ENCODE results near the gene CNGA2. TPM values are rescaled to one million over a fixed set of nuclear protein-coding genes. Genes with fewer than 3 reads are reported as not detected.
A peak's percentile ranks its signal among the peaks of the same experiment; 100 is the strongest.
"Not testable (repeated sequence)": the region's sequence is repeated elsewhere in the genome, so short reads cannot be mapped to it uniquely, and the experiment has no call there.

Gene CNGA2
- total RNA-seq (not detected), polyA plus RNA-seq (not detected)
- long read RNA-seq, donor 1, result 0 reads
- long read RNA-seq, donor 2, result 0 reads

- intact Hi-C loops (cut with DNase I), result no loop called here
- no peak for ATAC-seq (ENCODE audit: low FRiP score)
- no peak within 1 kb of the TSS for H3K27ac ChIP-seq (ENCODE audit: low read depth in 1 of 2, low read length in 2 of 2)
- no peaks in the 10 kb centered on the region for H3K27me3 ChIP-seq (ENCODE audit: control insufficient read depth in 1 of 2, insufficient read depth in 2 of 2, low read length in 1 of 2)
- H3K36me3 ChIP-seq (ENCODE audit: control insufficient read depth in 1 of 2, insufficient read depth in 2 of 2, low read length in 1 of 2), result no peaks in the 10 kb centered on the region
- no peak for DNase-seq
- H3K4me1 ChIP-seq (ENCODE audit: control insufficient read depth in 1 of 2, insufficient read depth in 2 of 2, low read length in 2 of 2), result no peaks in the 10 kb centered on the region
- no peak within 1 kb of the TSS for H3K4me3 ChIP-seq (ENCODE audit: low read length in 2 of 2)
- H3K9me3 ChIP-seq (ENCODE audit: control insufficient read depth, low read length), result no peaks in the 10 kb centered on the region
- 55 to 80% methylated on average over 4 of the region's 4 CpGs for WGBS, 2 donors
These were observed at the start of gene CNGA2 for GRCh38 chrX:151734446-151734845. Gene CNGA2 (plus strand): TSS chrX:151734746. CDS start chrX:151738484, 3,738 bp downstream.

DNA sequence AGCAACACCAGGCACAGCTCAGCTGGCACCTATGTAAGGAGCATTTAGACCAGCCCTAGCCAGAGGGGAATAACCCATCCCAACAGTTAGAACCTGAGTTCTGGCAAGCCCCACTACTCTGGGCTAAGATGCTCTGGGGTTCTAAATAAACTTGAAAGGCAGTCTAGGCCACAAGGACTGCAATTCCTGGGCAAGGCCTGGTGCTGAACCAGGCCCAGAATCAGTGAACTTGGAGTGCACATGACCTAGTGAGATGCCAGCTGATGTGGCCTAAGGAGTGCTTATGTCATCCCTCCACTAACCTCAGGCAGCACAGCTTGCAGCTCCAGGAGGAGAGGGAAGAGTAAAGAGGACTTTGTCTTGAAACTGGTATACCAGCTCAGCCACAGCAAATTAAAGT, 46.9 kb upstream of the CNGA2 start:
- intact Hi-C loops (cut with DNase I), result no loop called here
- no peaks in the 10 kb centered on the region for H3K4me1 ChIP-seq (ENCODE audit: control insufficient read depth in 1 of 2, insufficient read depth in 2 of 2, low read length in 2 of 2)
- no peaks in the 10 kb centered on the region for H3K27me3 ChIP-seq (ENCODE audit: control insufficient read depth in 1 of 2, insufficient read depth in 2 of 2, low read length in 1 of 2)
- ATAC-seq (ENCODE audit: low FRiP score) (no peak), DNase-seq (no peak)
- no peak overlapping the region for H3K4me3 ChIP-seq (ENCODE audit: low read length in 2 of 2)
- H3K9me3 ChIP-seq (ENCODE audit: control insufficient read depth, low read length), result no peaks in the 10 kb centered on the region
- H3K36me3 ChIP-seq (ENCODE audit: control insufficient read depth in 1 of 2, insufficient read depth in 2 of 2, low read length in 1 of 2), result no peaks in the 10 kb centered on the region
- H3K27ac ChIP-seq (ENCODE audit: low read depth in 1 of 2, low read length in 2 of 2), result no peak overlapping the region

DNA sequence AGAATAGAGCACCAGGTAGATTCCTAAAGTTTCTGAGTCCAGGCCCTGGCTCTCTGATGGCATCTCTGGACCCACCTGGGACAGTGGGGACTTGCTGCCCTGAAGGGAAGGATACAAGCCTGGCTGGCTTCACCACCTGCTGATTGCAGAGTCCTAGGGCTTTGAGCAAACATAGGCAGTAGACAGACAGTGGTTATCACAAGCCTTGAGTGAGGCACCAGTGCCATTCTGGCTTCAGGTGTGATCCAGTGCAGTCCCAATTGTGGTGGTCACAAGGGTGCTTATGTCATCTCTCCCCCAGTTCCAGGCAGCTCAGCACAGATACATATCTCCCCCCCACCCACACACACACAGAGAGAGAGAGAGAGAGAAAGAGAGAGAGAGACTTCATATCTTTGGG, 45.9 kb upstream of the CNGA2 start:
- H3K9me3 ChIP-seq (ENCODE audit: control insufficient read depth, low read length), result peaks cover 1% of the 10 kb centered on the region
- no peak for ATAC-seq (ENCODE audit: low FRiP score)
- intact Hi-C loops (cut with DNase I), result no loop called here

DNA sequence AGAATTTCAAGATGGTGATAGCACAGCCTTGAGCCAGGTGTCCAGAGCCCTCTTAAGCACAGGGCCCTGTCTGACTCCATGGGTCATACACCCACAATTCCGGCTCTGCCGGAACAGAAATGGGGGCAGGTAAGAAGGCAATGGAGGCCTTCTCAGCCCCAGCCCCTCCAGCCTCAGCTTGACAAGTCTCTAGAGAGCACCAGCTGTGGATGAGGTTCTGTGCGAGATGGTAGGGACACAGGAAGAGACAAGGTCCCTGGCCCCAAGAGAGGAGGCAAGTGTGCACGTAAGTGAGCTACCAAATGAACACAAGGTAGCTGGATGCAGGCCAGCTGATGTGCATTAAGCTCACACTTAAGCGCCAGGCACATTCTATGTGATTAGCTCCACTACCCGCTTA, 41.7 kb upstream of the CNGA2 start:
- Histone ChIP-seq H3K36me3 (ENCODE audit: control insufficient read depth in 1 of 2, insufficient read depth in 2 of 2, low read length in 1 of 2) (no peaks in the 10 kb centered on the region), H3K4me3 (ENCODE audit: low read length in 2 of 2) (no peak overlapping the region), H3K4me1 (ENCODE audit: control insufficient read depth in 1 of 2, insufficient read depth in 2 of 2, low read length in 2 of 2) (no peaks in the 10 kb centered on the region), H3K27me3 (ENCODE audit: control insufficient read depth in 1 of 2, insufficient read depth in 2 of 2, low read length in 1 of 2) (no peaks in the 10 kb centered on the region), H3K27ac (ENCODE audit: low read depth in 1 of 2, low read length in 2 of 2) (no peak overlapping the region), H3K9me3 (ENCODE audit: control insufficient read depth, low read length) (peaks cover 1% of the 10 kb centered on the region)
- ATAC-seq (ENCODE audit: low FRiP score) (no peak), DNase-seq (no peak)
- intact Hi-C loops (cut with DNase I), result no loop called here
- WGBS, 2 donors, result 93 to 97% methylated on average over 6 of the region's 6 CpGs

More for the DNA sequence above, 45.9 kb upstream of the CNGA2 start:
- Histone ChIP-seq H3K27me3 (ENCODE audit: control insufficient read depth in 1 of 2, insufficient read depth in 2 of 2, low read length in 1 of 2) (no peaks in the 10 kb centered on the region), H3K4me1 (ENCODE audit: control insufficient read depth in 1 of 2, insufficient read depth in 2 of 2, low read length in 2 of 2) (no peaks in the 10 kb centered on the region), H3K27ac (ENCODE audit: low read depth in 1 of 2, low read length in 2 of 2) (no peak overlapping the region), H3K4me3 (ENCODE audit: low read length in 2 of 2) (no peak overlapping the region), H3K36me3 (ENCODE audit: control insufficient read depth in 1 of 2, insufficient read depth in 2 of 2, low read length in 1 of 2) (no peaks in the 10 kb centered on the region)
- no peak for DNase-seq

DNA sequence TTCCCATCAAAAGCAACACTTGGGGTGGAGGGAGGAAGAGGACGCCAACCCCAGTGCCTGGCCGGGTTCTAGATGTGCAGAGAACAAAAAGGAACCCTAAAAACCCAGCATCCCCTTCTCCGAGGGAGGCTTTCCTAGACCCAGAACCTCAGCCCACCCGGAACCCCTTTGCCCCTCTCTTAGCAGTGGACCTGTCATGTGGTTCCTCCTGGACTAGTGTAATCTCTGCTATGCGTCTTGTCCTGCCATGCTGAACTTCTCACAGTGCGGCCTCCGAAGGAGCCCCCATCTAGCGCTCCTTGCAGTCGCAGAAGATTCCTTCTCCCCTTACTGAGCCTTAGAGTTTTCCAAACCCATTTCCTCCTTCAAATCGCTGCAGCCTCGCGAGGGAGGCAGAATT, 40.4 kb upstream of the CNGA2 start:
- Histone ChIP-seq H3K4me1 (ENCODE audit: control insufficient read depth in 1 of 2, insufficient read depth in 2 of 2, low read length in 2 of 2) (no peaks in the 10 kb centered on the region), H3K27ac (ENCODE audit: low read depth in 1 of 2, low read length in 2 of 2) (no peak overlapping the region), H3K9me3 (ENCODE audit: control insufficient read depth, low read length) (peaks cover 1% of the 10 kb centered on the region), H3K4me3 (ENCODE audit: low read length in 2 of 2) (no peak overlapping the region), H3K27me3 (ENCODE audit: control insufficient read depth in 1 of 2, insufficient read depth in 2 of 2, low read length in 1 of 2) (no peaks in the 10 kb centered on the region), H3K36me3 (ENCODE audit: control insufficient read depth in 1 of 2, insufficient read depth in 2 of 2, low read length in 1 of 2) (no peaks in the 10 kb centered on the region)
- intact Hi-C loops (cut with DNase I), result no loop called here
- ATAC-seq (ENCODE audit: low FRiP score), result no peak
- no peak for DNase-seq
- 67 to 69% methylated on average over 12 of the region's 12 CpGs for WGBS, 2 donors

DNA sequence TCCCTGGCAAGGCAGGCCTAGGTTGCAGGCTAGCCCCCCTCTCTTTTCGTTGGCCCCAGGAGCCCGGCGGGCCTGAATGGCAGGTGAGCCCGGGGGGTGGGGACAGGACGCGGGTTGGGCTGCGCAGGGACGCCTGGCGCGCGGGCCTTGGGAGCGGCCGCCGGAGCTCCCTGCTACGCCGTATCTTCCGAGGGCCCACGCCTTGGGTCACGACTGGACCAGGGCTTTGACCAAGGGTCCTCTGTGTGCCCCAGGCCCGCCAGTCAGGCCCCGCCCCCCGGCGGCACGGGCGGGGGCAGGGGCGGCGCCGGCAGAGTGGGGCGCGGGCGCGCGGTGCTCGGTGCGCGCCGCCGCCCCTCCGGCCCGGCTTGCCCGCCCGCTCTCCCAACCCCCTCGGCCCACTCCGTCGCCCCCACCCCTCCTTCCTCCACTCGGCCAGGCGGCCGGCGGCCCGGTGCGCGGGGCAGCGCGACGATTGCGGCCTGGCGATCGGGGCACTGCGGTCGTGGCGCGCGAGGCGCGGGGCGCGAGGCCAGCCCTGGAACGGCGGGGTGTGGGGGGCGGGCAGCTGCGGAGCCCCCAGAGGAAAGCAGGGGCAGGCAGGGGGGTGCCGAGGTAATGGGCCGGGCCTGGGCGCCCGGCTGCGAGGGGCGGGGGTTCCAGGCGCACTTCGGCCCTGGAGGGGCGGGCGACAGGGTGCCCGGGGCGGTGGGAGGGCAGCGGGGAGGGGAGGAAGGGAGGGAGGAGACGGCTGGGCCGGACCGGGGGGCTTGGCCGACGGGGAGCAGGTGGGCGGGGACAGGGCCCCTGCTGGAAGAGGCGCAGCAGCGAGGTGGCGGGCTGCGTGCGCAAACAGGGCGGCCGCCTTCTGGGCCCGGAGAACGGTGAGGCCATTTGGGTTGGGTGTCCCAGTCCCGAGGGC, 39.6 kb upstream of the CNGA2 start, which contains the start of gene PRRG3:
PRRG3 (plus strand) TSS at position 798 of the 922 bp plus-strand sequence. CDS start 3,357 bp downstream, outside the sequence.
- 2 to 28% methylated on average over 22 to 99 of the region's 100 CpGs for WGBS, 2 donors
- Histone ChIP-seq H3K4me1 (ENCODE audit: control insufficient read depth in 1 of 2, insufficient read depth in 2 of 2, low read length in 2 of 2) (no peaks in the 10 kb centered on the region), H3K27ac (ENCODE audit: low read depth in 1 of 2, low read length in 2 of 2) (no peak within 1 kb of the TSS), H3K27me3 (ENCODE audit: control insufficient read depth in 1 of 2, insufficient read depth in 2 of 2, low read length in 1 of 2) (no peaks in the 10 kb centered on the region), H3K4me3 (ENCODE audit: low read length in 2 of 2) (no peak within 1 kb of the TSS), H3K9me3 (ENCODE audit: control insufficient read depth, low read length) (peaks cover 1% of the 10 kb centered on the region), H3K36me3 (ENCODE audit: control insufficient read depth in 1 of 2, insufficient read depth in 2 of 2, low read length in 1 of 2) (no peaks in the 10 kb centered on the region)
- no peak for ATAC-seq (ENCODE audit: low FRiP score)
- intact Hi-C loops (cut with DNase I), result no loop called here
- no peak for DNase-seq

GRCh38 chrX:151695583-151696340, 38.8 kb upstream of the CNGA2 start:
- 26 to 46% methylated on average over 19 of the region's 19 CpGs for WGBS, 2 donors
- peaks cover 1% of the 10 kb centered on the region for H3K9me3 ChIP-seq (ENCODE audit: control insufficient read depth, low read length)
- H3K36me3 ChIP-seq (ENCODE audit: control insufficient read depth in 1 of 2, insufficient read depth in 2 of 2, low read length in 1 of 2), result no peaks in the 10 kb centered on the region
- no peak for DNase-seq
- H3K27ac ChIP-seq (ENCODE audit: low read depth in 1 of 2, low read length in 2 of 2), result no peak overlapping the region
- no peak overlapping the region for H3K4me3 ChIP-seq (ENCODE audit: low read length in 2 of 2)
- H3K4me1 ChIP-seq (ENCODE audit: control insufficient read depth in 1 of 2, insufficient read depth in 2 of 2, low read length in 2 of 2), result no peaks in the 10 kb centered on the region
- ATAC-seq (ENCODE audit: low FRiP score), result peak; percentile 5
- intact Hi-C loops (cut with DNase I), result no loop called here
- no peaks in the 10 kb centered on the region for H3K27me3 ChIP-seq (ENCODE audit: control insufficient read depth in 1 of 2, insufficient read depth in 2 of 2, low read length in 1 of 2)

DNA sequence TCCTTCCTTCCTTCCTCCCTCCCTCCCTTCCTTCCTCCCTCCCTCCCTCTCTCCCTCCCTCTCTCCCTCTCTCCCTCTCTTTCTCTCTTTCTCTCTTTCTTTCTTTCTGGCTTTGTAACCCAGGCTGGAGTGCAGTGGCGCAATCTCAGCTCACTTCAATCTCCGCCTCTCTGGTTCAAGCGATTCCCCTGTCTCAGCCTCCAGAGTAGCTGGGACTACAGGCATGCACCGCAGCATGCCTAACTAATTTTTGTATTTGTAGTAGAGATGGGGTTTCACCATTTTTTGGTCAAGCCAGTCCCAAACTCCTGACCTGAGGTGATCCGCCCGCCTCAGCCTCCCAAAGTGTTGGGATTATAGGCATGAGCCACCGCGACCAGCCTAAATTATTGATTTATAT, 37.5 kb upstream of the CNGA2 start:
- H3K4me1 ChIP-seq (ENCODE audit: control insufficient read depth in 1 of 2, insufficient read depth in 2 of 2, low read length in 2 of 2); H3K9me3 ChIP-seq (ENCODE audit: control insufficient read depth, low read length); H3K4me3 ChIP-seq (ENCODE audit: low read length in 2 of 2); intact Hi-C loops (cut with DNase I); H3K27ac ChIP-seq (ENCODE audit: low read depth in 1 of 2, low read length in 2 of 2); H3K36me3 ChIP-seq (ENCODE audit: control insufficient read depth in 1 of 2, insufficient read depth in 2 of 2, low read length in 1 of 2); DNase-seq; H3K27me3 ChIP-seq (ENCODE audit: control insufficient read depth in 1 of 2, insufficient read depth in 2 of 2, low read length in 1 of 2); ATAC-seq (ENCODE audit: low FRiP score): not testable (repeated sequence)
- 93 to 95% methylated on average over 8 of the region's 8 CpGs for WGBS, 2 donors
